ENCODE data around the gene MC4R.

GRCh38 chr18:60329131-60329530 is 43.4 kb downstream of the MC4R start:
- no peak for TF ChIP-seq POLR2A (IDR thresholded peaks at IDR 0.05)
- TF ChIP-seq, protein P1, sequence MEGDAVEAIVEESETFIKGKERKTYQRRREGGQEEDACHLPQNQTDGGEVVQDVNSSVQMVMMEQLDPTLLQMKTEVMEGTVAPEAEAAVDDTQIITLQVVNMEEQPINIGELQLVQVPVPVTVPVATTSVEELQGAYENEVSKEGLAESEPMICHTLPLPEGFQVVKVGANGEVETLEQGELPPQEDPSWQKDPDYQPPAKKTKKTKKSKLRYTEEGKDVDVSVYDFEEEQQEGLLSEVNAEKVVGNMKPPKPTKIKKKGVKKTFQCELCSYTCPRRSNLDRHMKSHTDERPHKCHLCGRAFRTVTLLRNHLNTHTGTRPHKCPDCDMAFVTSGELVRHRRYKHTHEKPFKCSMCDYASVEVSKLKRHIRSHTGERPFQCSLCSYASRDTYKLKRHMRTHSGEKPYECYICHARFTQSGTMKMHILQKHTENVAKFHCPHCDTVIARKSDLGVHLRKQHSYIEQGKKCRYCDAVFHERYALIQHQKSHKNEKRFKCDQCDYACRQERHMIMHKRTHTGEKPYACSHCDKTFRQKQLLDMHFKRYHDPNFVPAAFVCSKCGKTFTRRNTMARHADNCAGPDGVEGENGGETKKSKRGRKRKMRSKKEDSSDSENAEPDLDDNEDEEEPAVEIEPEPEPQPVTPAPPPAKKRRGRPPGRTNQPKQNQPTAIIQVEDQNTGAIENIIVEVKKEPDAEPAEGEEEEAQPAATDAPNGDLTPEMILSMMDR (IDR thresholded peaks at IDR 0.05), result no peak
